C4-2B (cell line): ENCODE measurements around the gene MAML3.

Source experiments
- H3K27ac ChIP-seq: fragments of 450-650 bp; 2 replicates; pipeline ENCODE4 v1.5.1; 2017
- CTCF ChIP-seq: fragments of 450-650 bp; conservative IDR thresholded peaks from 2 replicates; pipeline ENCODE4 v1.5.1; 2017; ENCODE audit warnings: mild to moderate bottlenecking
- ZFX ChIP-seq: fragments of 450-650 bp; IDR thresholded peaks from 2 replicates; pipeline ENCODE4 v1.6.1; 2017

MAML3 gene

DNA sequence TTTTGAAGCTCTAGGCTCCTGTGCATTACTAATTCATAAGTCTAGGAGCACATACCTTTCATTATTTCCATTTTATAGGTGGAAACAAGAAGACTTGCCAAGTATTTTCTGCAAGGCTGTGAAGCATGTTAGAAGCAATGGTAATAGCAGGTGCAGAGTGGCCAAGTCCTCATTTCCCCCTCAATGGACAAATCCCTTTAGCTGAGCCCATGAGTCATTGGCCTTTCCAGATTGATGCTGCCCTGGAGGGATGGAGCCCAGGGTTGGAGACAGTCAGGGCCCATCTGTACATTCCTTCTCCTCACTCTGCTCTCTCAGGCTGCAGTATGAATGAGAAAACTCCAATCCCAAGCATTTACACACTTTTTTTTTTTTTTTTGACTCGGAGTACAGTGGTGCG is 481.8 kb downstream of the MAML3 start:
- TF ChIP-seq ZFX, result no peak
- TF ChIP-seq CTCF, result no peak

GRCh38 chr4:139670775-139671174 is 483.2 kb downstream of the MAML3 start:
- no peak for TF ChIP-seq CTCF
- TF ChIP-seq ZFX, result no peak
- H3K27ac ChIP-seq, result peak overlapping the region; percentile 2; the same call in 1 of the 2 replicates

More for the DNA sequence above, 481.8 kb downstream of the MAML3 start:
- H3K27ac ChIP-seq, result no peak overlapping the region

- H3K27ac ChIP-seq, result no peak overlapping the region
- no peak for TF ChIP-seq ZFX
- TF ChIP-seq CTCF, result no peak
Measured at GRCh38 chr4:139669890-139670289, 484.1 kb downstream of the MAML3 start.

DNA sequence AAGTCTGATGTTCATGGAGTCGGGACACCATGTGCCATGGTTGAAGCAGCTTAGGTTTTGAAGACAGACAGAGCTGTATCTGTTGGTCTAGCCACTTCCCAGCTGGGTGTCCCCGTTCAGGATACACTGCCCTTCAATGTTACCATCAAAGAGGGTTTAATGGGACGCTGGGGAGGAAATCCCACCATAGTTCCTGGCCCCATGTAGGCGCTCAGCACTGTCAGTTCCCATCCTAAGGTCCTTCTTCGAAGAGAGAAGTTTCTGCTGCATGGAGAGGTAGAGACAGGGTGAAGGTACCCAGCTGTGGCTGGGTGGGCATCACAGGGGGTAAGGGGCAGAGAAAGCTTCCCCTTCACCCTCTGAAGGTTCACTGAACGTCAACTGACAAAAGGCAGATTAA is 484.6 kb downstream of the MAML3 start:
- H3K27ac ChIP-seq, result no peak overlapping the region
- TF ChIP-seq CTCF, result no peak
- no peak for TF ChIP-seq ZFX

DNA sequence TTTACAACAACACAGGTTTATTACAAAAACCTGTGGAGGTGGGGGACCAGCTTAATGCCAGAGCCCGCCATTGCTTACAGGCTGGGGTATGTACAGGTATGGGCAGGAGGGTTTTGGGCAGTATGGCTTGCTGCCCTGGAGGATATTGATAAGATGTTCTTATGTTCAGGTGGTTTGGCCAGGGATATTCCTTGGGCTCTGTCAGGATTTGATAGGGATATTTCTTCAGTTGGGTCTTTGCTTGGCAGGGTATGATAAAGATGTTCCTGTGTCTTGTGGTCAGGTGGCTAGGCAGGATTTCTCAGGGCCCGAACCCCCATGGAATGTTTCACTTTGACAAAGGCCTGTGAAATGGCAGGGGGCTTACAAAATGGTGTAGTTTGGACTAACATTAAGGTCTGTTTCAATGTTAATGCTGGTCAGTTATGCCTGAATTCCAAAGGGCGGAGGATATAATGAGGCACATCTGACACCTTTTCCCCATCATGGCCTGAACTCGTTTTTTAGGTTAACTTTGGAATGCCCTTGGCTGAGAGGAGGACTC is 485.3 kb downstream of the MAML3 start:
- H3K27ac ChIP-seq, result no peak overlapping the region
- no peak for TF ChIP-seq CTCF
- TF ChIP-seq ZFX, result no peak

GRCh38 chr4:139668036-139668435 is 485.9 kb downstream of the MAML3 start:
- peak overlapping the region; percentile 91 for H3K27ac ChIP-seq
- TF ChIP-seq CTCF (no peak), ZFX (no peak)
